ENCODE measurements around the gene USP54.

GRCh38 chr10:73609116-73609515 lies 18.0 kb upstream of the USP54 start:
- TF ChIP-seq CTCF (IDR thresholded peaks at IDR 0.05) (no peak), POLR2A (IDR thresholded peaks at IDR 0.05) (no peak)

All from right lobe of liver (tissue), 4 donors.